Stimulated activated CD8-positive, alpha-beta memory T cell treated with anti-CD3 and anti-CD28 coated beads, Interleukin-12 subunit alpha, Interleukin-12 subunit beta, amount 100 ng/mL, for 4 hours (primary cell): ENCODE data around the gene KRTAP4-1.
"Not testable (repeated sequence)": the region's sequence is repeated elsewhere in the genome, so short reads cannot be mapped to it uniquely, and the experiment has no call there.

ENCODE experiments used
- DNase-seq: peaks from one replicate; pipeline ENCODE4 v3.0.0-alpha.2; 2020; ENCODE audit warnings: low read depth

KRTAP4-1 gene

GRCh38 chr17:41171886-41172285, 12.8 kb downstream of the KRTAP4-1 start:
- no peak for DNase-seq

DNA sequence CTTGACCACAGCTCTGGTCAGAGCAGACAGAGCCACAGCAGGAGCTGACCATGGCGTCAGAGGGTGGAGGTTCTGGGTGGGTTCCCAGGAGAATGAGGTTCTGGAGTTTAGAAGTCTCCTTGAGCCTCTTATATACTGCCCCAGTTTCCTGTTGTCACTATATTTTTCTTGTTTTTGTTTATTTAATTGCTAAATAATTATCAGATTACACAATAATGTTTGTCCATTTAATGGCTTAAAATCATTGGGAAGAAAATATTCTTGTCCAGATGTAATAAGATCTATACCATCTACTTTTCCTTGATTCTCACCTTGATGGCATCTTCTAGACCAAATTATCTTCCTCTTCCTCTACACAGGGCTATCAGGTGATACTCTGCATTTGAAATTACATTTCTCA, 16.6 kb downstream of the KRTAP4-1 start, which contains the start of gene KRTAP4-3:
TSS of gene KRTAP4-3 (minus strand) at position 101 of the 400 bp plus-strand sequence. CDS start at position 52, 49 bp downstream.
- no peak for DNase-seq

DNA sequence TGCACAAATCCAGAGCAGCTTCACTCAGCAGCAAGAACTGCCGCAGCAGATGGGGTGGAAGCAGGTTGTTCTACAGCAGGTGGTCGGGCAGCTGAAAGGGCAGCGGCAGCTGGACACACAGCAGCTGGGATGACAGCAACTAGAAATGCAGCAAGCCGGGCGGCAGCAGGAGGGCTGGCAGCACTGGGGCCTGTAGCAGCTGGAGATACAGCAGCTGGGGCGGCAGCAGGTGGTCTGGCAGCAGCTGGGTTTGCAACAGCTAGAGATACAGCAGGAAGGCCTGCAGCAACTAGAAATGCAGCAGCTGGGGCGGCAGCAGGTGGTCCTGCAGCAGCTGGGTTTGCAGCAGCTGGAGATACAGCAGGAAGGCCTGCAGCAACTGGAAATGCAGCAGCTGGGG, 17.1 kb downstream of the KRTAP4-1 start:
- DNase-seq: no peak

- no peak for DNase-seq
These were observed 20.9 kb downstream of the KRTAP4-1 start for GRCh38 chr17:41163828-41164227.

DNA sequence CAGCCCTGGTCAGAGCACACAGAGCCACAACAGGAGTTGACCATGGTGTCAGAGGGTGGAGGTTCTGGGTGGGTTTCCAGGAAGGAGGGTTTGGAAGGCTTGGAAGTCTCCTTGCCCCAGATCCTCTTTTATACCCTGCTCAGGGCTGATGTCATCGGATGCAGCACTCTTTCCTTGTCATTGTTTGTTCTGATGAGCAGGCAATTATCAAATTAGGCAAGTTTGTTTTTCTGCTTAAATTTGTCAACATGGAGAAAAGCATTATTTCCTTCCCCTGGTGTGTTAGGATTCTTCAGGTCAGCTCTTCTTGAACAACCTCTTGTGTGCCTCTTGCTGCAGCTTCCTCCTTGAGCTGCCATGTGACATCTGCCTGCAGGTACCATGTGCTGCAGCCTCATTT, 24.1 kb downstream of the KRTAP4-1 start, which contains the start of gene KRTAP4-4:
TSS of gene KRTAP4-4 (minus strand) at position 101 of the 400 bp plus-strand sequence. CDS start at position 44, 57 bp downstream.
- DNase-seq: no peak

- DNase-seq: not testable (repeated sequence)
These were observed 24.5 kb downstream of the KRTAP4-1 start for GRCh38 chr17:41160190-41160589.

DNA sequence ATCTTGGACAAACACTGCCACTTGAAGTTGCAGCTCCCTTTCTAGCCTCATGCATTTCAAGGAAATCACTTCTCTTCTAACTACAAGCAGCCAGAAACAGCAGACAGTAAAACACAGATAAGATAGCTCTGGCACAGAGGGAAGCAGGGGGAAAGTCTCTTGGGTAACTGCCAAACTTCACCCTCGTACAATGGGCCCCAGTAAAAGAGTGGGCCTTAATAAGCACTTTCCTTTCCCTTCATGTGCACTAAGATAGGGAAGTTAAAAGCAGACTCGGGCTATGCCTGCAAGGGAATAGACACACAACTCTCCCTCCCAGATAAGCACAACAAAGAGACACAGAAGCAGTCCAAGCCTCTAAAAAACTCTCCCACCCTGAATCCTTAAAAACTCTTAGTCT, 30.9 kb downstream of the KRTAP4-1 start:
- no peak for DNase-seq

DNA sequence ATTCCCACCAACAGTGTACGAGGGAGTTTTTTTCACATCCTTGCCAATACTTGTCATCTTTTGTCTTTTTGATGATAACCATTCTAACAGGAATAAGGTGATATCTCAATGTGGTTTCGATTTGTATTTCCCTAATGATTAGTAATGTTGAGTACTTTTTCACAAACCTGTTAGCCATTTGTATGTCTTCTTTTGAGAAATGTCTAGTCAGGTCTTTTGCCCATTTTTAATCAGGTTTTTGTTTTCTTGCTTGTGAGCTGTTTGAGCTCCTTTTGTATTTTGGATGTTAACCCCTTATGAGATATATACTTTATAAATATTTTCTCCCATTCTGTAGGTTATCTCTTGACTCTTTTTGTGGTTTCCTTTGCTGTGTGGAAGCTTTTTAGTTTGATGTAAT, 33.2 kb downstream of the KRTAP4-1 start:
- DNase-seq: no peak

DNA sequence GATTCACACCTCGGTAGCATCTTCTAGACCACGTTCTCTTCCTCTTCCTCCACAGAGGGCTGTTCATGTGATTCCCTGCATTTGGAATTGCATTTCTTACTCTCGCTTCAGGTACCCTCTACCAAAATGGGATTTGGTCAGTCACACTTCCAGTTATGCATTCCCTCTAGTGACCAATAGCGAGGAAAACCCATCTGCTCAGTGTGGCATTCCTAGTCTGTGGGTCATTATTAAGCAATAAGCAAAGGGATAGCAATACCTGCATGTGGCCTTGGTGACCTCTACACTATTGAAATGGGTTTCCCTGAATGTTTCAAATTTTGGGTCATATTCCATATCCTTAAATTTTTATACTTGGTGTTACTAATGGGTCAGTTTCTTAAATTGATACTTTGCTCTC, 34.7 kb downstream of the KRTAP4-1 start:
- no peak for DNase-seq

DNA sequence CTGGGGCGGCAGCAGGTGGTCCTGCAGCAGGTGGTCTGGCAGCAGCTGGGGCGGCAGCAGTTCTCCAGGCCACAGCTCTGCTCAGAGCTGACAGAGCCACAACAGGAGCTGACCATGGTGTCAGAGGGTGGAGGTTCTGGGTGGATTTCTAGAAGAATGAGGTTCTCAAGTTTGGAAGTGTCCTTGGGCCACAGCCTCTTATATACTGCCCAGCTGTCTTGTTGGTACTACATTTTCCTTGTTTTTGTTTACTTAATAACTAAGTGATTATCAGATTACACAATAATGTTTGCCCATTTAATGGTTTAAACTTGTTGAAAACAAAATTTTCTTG, 35.1 kb downstream of the KRTAP4-1 start, which contains the start of gene KRTAP4-5:
TSS of gene KRTAP4-5 (minus strand) at position 174 of the 334 bp plus-strand sequence. CDS start at position 116, 58 bp downstream.
- no peak for DNase-seq

- DNase-seq: not testable (repeated sequence)
These were observed 35.6 kb downstream of the KRTAP4-1 start for GRCh38 chr17:41148971-41149651.

GRCh38 chr17:41147531-41148204, 37.0 kb downstream of the KRTAP4-1 start:
- no peak for DNase-seq

DNA sequence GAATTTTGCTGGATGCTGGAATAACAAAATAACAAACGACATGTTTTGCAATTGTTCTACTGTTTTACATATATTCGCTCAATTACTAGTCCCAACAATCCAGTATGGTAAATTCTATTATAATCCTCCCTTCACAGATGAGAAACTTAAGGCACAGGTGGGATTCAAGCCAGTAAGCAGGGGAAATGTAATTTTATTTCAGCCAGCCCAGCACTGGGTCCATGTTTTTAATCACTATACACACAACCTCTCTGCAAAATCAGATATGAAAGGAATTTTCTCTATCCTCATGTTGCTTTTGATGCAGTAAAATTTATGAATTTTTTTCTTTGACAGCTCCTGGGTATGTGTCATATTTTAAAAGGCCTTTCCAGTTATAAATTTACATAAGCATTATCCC, 39.5 kb downstream of the KRTAP4-1 start:
- no peak for DNase-seq

DNA sequence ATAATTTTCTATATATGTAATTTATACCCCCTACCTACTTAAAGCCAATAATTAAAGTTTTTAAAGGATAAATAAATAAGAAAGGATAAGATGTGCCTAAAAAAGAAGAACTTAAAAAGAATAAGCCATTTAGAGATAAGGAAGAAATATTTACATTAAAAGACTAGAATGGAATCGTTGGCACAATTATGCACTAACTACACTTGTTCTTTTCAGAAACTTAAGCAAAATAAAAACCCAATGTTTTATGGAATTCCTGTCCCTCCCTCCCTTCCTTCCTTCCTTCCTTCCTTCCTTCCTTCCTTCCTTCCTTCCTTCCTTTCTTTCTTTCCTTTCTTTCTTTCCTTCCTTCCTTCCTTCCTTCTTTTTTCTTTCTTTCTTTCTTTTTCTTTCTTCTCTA, 39.9 kb downstream of the KRTAP4-1 start:
- no peak for DNase-seq

GRCh38 chr17:41141361-41141760, 43.4 kb downstream of the KRTAP4-1 start:
- DNase-seq: no peak

DNA sequence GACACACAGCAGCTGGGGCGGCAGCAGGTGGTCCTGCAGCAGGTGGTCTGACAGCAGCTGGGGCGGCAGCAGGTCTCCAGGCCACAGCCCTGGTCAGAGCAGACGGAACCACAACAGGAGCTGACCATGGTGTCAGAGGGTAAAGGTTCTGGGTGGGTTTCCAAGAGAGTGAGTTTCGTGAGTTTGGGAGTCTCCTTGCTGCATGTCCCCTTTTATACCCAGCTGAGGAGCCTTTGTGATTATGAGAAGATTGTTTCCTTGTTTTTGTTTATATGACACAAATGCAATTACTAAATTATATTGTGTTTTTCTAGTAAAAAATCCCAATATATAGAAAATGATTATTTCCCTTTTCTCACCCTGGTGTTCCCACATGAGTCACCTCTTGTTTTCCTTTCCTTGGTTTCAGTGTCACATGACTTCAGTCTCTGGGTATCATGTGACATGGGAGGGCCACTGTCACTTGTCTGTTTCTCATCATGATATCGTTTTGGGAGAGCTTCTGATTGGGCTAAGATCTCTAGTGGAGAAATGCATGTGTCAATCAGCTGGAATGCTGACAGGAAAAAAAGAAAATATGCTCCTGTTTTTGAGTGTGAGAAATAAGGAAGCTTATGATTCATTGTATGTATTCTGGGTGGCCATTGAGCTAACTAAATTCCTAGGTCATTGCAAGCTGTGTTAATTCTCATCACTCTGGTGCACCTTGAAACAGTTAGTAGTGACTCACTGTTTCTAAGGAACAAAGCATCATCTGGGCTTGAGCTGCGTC, 44.2 kb downstream of the KRTAP4-1 start, which contains the start of gene KRTAP4-6:
TSS of gene KRTAP4-6 (minus strand) at position 185 of the 772 bp plus-strand sequence. CDS start at position 128, 57 bp downstream.
- DNase-seq: no peak

DNA sequence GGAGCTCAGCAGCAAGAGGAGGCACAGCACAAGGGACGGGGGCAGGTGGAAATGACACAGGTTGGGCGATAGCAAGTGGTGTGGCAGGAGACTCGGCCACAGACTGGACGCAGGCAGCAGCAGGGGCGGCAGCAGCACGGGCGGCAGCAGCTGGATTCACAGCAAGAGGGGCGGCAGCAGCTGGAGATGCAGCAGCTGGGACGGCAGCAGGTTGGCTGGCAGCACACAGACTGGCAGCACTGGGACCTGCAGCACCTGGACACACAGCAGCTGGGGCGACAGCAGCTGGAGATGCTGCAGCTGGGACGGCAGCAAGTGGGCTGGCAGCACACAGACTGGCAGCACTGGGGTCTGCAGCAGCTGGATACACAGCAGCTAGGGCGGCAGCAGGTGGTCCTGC, 44.8 kb downstream of the KRTAP4-1 start:
- DNase-seq: not testable (repeated sequence)
